ENCODE results near the gene DUSP21.
"Not testable (repeated sequence)": the region's sequence is repeated elsewhere in the genome, so short reads cannot be mapped to it uniquely, and the experiment has no call there.

DUSP21 gene

GRCh38 chrX:44828008-44828605, 15.7 kb upstream of the DUSP21 start:
- no peak for TF ChIP-seq CTCF (IDR thresholded peaks at IDR 0.05; ENCODE audit: control insufficient read depth, insufficient read depth, low read depth, low read length, missing control alignments)
- H3K4me3 ChIP-seq (ENCODE audit: control insufficient read depth, low read depth, low read length): no peak overlapping the region
- DNase-seq (ENCODE audit: low read depth): peak; percentile 53

- no peak for TF ChIP-seq CTCF (IDR thresholded peaks at IDR 0.05; ENCODE audit: control insufficient read depth, insufficient read depth, low read depth, low read length, missing control alignments)
- no peak for DNase-seq (ENCODE audit: low read depth)
Measured at GRCh38 chrX:44829832-44830231, 14.0 kb upstream of the DUSP21 start.

GRCh38 chrX:44842550-44843317, 1.1 kb upstream of the DUSP21 start:
- TF ChIP-seq CTCF (IDR thresholded peaks at IDR 0.05; ENCODE audit: control insufficient read depth, insufficient read depth, low read depth, low read length, missing control alignments): no peak
- no peak overlapping the region for H3K4me3 ChIP-seq (ENCODE audit: control insufficient read depth, low read depth, low read length)
- DNase-seq (ENCODE audit: low read depth): no peak

More at GRCh38 chrX:44829832-44830231, 14.0 kb upstream of the DUSP21 start:
- H3K4me3 ChIP-seq (ENCODE audit: control insufficient read depth, low read depth, low read length): no peak overlapping the region

GRCh38 chrX:44843318-44843702, 511 bp upstream of the DUSP21 start:
- TF ChIP-seq CTCF (IDR thresholded peaks at IDR 0.05; ENCODE audit: control insufficient read depth, insufficient read depth, low read depth, low read length, missing control alignments): no peak
- no peak for DNase-seq (ENCODE audit: low read depth)
- no peak overlapping the region for H3K4me3 ChIP-seq (ENCODE audit: control insufficient read depth, low read depth, low read length)

GRCh38 chrX:44844204-44844603, 383 bp downstream of the DUSP21 start:
- no peak for TF ChIP-seq CTCF (IDR thresholded peaks at IDR 0.05; ENCODE audit: control insufficient read depth, insufficient read depth, low read depth, low read length, missing control alignments)
- no peak for DNase-seq (ENCODE audit: low read depth)
- no peak overlapping the region for H3K4me3 ChIP-seq (ENCODE audit: control insufficient read depth, low read depth, low read length)

GRCh38 chrX:44850891-44851290, 7.1 kb downstream of the DUSP21 start:
- H3K4me3 ChIP-seq (ENCODE audit: control insufficient read depth, low read depth, low read length); DNase-seq (ENCODE audit: low read depth): not testable (repeated sequence)

GRCh38 chrX:44871114-44871645, 27.4 kb downstream of the DUSP21 start:
- H3K4me3 ChIP-seq (ENCODE audit: control insufficient read depth, low read depth, low read length): no peak overlapping the region
- no peak for DNase-seq (ENCODE audit: low read depth)
- no peak for TF ChIP-seq CTCF (IDR thresholded peaks at IDR 0.05; ENCODE audit: control insufficient read depth, insufficient read depth, low read depth, low read length, missing control alignments)
